ENCODE data around the gene MMP25. TPM values are rescaled to one million over a fixed set of nuclear protein-coding genes. Genes with fewer than 3 reads are reported as not detected.

MMP25 gene
- total RNA-seq, 2 experiments from 2014 or later = 0.42 to 0.80 TPM

DNA sequence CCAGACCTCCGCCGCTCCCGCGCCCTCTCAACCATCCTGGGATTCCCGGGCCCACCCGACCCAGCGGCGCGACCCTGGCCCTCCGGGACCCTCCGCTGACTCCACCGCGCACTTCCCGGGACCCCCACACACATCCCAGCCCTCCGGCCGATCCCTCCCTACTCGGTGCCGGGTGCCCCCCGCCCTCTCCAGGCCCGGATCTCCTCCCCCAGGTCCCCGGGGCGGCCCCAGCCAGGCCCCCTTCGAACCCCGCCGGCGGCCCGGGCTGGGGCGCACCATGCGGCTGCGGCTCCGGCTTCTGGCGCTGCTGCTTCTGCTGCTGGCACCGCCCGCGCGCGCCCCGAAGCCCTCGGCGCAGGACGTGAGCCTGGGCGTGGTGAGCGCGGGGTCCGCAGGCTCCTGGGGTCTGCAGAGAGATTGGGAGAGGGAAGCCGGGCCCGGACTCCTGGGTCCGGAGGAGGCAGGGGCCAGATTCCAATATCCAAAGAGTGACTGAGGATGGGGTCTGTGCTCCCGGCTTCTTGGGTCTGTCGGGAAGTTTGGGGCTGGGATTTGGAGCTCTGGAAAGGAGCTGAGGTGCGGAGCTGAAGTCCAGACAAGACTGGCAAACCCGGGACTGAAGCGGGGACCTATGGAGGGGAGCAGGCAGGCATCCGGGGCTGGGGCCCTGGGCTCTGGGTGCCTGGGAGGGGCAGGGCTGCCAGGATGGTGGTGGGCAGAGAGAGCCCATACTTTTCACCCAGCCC is 453 bp downstream of the MMP25 start:
- POLR2A ChIA-PET = interaction anchor here (0.7 to 1.7 kb wide), 6 partner anchors 12 to 88 kb away, joined by 3 to 5 read pairs (median 4); partner anchors contain the start of gene ZNF213
- H3K4me1 ChIP-seq (ENCODE audit: insufficient read depth, low read length) = peaks cover 34% of the 10 kb centered on the region
- peak in 1 of 14 experiments; percentile 37 for DNase-seq

DNA sequence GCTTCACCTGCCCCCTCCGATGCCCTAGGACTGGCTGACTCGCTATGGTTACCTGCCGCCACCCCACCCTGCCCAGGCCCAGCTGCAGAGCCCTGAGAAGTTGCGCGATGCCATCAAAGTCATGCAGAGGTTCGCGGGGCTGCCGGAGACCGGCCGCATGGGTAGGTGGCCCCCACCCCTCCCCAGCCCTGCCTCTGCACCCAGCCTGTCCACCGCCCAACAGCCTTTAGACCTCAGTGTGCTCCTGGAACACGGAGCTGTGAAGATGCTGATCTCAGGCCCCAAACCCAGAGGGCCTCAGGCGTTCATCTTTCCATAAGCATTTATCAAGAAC is 993 bp downstream of the MMP25 start:
- Histone ChIP-seq H3K4me1 (ENCODE audit: insufficient read depth, low read length) (peaks cover 34% of the 10 kb centered on the region), H3K27ac (ENCODE audit: low read depth in 1 of 2, low read length in 2 of 2) (no peak overlapping the region), H3K4me3 (ENCODE audit: low read length) (no peak overlapping the region), H3K9me3 (ENCODE audit: control insufficient read depth in 1 of 2, insufficient read depth in 1 of 2, low read length in 2 of 2) (peaks cover 0 to 6% of the 10 kb centered on the region in 2 experiments), H3K27me3 (ENCODE audit: control insufficient read depth in 1 of 2, insufficient read depth in 2 of 2, low read length in 2 of 2) (peaks cover 40 to 42% of the 10 kb centered on the region in 2 experiments), H3K36me3 (ENCODE audit: insufficient read depth, low read length) (no peaks in the 10 kb centered on the region)
- Mint-ChIP-seq H3K27me3 (peaks cover 41% of the 10 kb centered on the region), H3K4me3 (no peak overlapping the region), H3K4me1 (ENCODE audit: low read depth) (peaks cover 28% of the 10 kb centered on the region), H3K27ac (no peak overlapping the region), H3K9me3 (no peaks in the 10 kb centered on the region), H3K36me3 (ENCODE audit: low read depth) (peaks cover 4% of the 10 kb centered on the region)
- no peak for DNase-seq
- ChIA-PET CTCF (no interaction called here), POLR2A (interaction anchor here (0.7 to 1.7 kb wide), 7 partner anchors 9 to 87 kb away, joined by 3 to 5 read pairs (median 3); partner anchors contain the start of gene ZNF213)
- intact Hi-C loops (cut with DNase I, micrococcal nuclease) = no loop called here
- TF ChIP-seq, protein P1, sequence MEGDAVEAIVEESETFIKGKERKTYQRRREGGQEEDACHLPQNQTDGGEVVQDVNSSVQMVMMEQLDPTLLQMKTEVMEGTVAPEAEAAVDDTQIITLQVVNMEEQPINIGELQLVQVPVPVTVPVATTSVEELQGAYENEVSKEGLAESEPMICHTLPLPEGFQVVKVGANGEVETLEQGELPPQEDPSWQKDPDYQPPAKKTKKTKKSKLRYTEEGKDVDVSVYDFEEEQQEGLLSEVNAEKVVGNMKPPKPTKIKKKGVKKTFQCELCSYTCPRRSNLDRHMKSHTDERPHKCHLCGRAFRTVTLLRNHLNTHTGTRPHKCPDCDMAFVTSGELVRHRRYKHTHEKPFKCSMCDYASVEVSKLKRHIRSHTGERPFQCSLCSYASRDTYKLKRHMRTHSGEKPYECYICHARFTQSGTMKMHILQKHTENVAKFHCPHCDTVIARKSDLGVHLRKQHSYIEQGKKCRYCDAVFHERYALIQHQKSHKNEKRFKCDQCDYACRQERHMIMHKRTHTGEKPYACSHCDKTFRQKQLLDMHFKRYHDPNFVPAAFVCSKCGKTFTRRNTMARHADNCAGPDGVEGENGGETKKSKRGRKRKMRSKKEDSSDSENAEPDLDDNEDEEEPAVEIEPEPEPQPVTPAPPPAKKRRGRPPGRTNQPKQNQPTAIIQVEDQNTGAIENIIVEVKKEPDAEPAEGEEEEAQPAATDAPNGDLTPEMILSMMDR (IDR thresholded peaks at IDR 0.05) = no peak
- no peak for ATAC-seq (ENCODE audit: poor library complexity)

More for the DNA sequence above, 453 bp downstream of the MMP25 start:
- Histone ChIP-seq H3K36me3 (ENCODE audit: insufficient read depth, low read length) (no peaks in the 10 kb centered on the region), H3K9me3 (ENCODE audit: control insufficient read depth in 1 of 2, insufficient read depth in 1 of 2, low read length in 2 of 2) (peaks cover 0 to 6% of the 10 kb centered on the region in 2 experiments), H3K27me3 (ENCODE audit: control insufficient read depth in 1 of 2, insufficient read depth in 2 of 2, low read length in 2 of 2) (peaks cover 43 to 45% of the 10 kb centered on the region in 2 experiments), H3K4me3 (ENCODE audit: low read length) (no peak overlapping the region), H3K27ac (ENCODE audit: low read depth in 1 of 2, low read length in 2 of 2) (no peak overlapping the region)
- Mint-ChIP-seq H3K4me3 (peak overlapping the region; percentile 15), H3K27me3 (peaks cover 46% of the 10 kb centered on the region), H3K27ac (no peak overlapping the region), H3K36me3 (ENCODE audit: low read depth) (no peaks in the 10 kb centered on the region), H3K9me3 (no peaks in the 10 kb centered on the region), H3K4me1 (ENCODE audit: low read depth) (peaks cover 23% of the 10 kb centered on the region)
- intact Hi-C loops (cut with DNase I, micrococcal nuclease) = no loop called here
- TF ChIP-seq, protein P1 (IDR thresholded peaks at IDR 0.05) = no peak
- CTCF ChIA-PET = no interaction called here
- ATAC-seq (ENCODE audit: poor library complexity) = peak; percentile 50

DNA sequence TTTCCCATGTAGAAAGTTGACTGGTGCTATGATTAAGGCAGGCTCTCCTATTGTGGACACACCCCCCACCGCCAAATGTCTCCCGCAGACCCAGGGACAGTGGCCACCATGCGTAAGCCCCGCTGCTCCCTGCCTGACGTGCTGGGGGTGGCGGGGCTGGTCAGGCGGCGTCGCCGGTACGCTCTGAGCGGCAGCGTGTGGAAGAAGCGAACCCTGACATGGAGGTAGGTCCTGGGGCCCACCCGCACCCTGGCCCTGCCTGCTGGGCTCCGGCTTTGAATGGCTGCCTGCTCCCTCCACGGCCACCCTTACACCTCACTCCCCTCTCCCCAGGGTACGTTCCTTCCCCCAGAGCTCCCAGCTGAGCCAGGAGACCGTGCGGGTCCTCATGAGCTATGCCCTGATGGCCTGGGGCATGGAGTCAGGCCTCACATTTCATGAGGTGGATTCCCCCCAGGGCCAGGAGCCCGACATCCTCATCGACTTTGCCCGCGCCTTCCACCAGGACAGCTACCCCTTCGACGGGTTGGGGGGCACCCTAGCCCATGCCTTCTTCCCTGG is 3.6 kb downstream of the MMP25 start:
- intact Hi-C loops (cut with DNase I, micrococcal nuclease) = no loop called here

More for the DNA sequence above, 3.6 kb downstream of the MMP25 start:
- ChIA-PET POLR2A (no interaction called here), CTCF (interaction anchor here (1.0 to 1.4 kb wide), 2 partner anchors 22 to 80 kb away, joined by 4 to 5 read pairs; no protein-coding TSS in a partner anchor)
- peaks cover 37% of the 10 kb centered on the region for H3K4me1 ChIP-seq (ENCODE audit: insufficient read depth, low read length)
- peaks cover 18% of the 10 kb centered on the region for H3K36me3 Mint-ChIP-seq (ENCODE audit: low read depth)
- H3K27ac ChIP-seq (ENCODE audit: low read depth in 1 of 2, low read length in 2 of 2) = no peak overlapping the region
- ATAC-seq (ENCODE audit: poor library complexity) (no peak), DNase-seq (no peak)
- H3K4me1 Mint-ChIP-seq (ENCODE audit: low read depth) = peaks cover 35% of the 10 kb centered on the region
- no peaks in the 10 kb centered on the region for H3K9me3 Mint-ChIP-seq
- TF ChIP-seq, protein P1 (IDR thresholded peaks at IDR 0.05) = no peak
- H3K4me3 ChIP-seq (ENCODE audit: low read length) = no peak overlapping the region
- no peak overlapping the region for H3K4me3 Mint-ChIP-seq
- no peaks in the 10 kb centered on the region for H3K36me3 ChIP-seq (ENCODE audit: insufficient read depth, low read length)
- H3K27me3 ChIP-seq (ENCODE audit: control insufficient read depth in 1 of 2, insufficient read depth in 2 of 2, low read length in 2 of 2) = peaks cover 17 to 20% of the 10 kb centered on the region in 2 experiments
- H3K27me3 Mint-ChIP-seq = peaks cover 14% of the 10 kb centered on the region
- H3K9me3 ChIP-seq (ENCODE audit: control insufficient read depth in 1 of 2, insufficient read depth in 1 of 2, low read length in 2 of 2) = peaks cover 0 to 6% of the 10 kb centered on the region in 2 experiments
- no peak overlapping the region for H3K27ac Mint-ChIP-seq
